ENCODE results near the gene SLC28A1. TPM values are rescaled to one million over a fixed set of nuclear protein-coding genes. Genes with fewer than 3 reads are reported as not detected.

Gene SLC28A1
- polyA plus RNA-seq, 1 of the 3 experiments (the other 2 are of a cell fraction): not detected

DNA sequence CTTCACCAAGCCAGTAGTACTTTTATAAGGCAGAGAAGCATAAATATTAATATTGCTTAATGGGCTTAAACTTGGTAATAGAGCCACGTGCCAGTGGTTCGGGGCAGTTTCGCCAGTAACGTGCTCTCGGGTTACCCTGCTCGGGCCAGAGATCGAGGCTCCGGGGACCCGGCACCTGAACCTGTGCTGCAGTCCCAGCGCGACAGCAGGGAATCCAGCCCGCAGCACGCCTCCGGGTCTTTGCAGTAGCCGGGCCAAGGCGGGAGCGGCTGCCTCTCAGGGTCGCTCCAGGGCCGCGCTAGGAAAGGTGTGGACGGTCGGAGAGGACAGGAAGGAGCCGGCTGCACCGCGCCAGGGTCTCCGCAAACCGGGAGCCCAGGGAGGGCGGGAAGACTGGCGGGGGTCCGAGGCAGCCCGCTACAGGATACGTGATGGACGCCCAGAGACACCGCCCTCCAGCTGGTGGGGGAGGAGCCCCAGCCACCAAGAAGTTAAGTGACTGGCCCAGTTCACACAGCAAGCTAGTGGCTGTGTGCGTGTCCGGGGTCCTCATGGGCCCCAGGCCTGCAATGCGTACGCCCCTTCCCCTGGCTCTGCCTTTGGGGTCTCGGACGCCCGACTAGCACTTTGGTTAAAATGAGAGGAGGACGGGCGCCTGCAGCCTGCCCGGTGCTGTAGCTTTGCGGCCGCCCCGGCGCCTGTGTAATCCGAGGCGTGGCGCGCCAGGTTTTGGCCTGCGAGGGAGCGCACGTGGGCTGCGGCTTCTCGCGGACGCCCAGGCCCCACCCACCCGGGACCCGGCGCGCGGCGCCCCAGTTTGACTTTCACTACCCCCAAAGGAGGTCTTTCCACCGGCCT is 96.0 kb downstream of the SLC28A1 start:
- DNase-seq: peak; percentile 88
- H3K9ac ChIP-seq: peak overlapping the region; percentile 80
- WGBS (ENCODE audit: low lambda C conversion rate): under 1% methylated on average over 32 of the region's 66 CpGs
- H3K9me3 ChIP-seq: no peaks in the 10 kb centered on the region
- no peaks in the 10 kb centered on the region for H3K36me3 ChIP-seq (replicated peaks in 1 of 2; ENCODE audit: control insufficient read depth in 1 of 2, insufficient read depth in 2 of 2, low read length in 1 of 2)
- ChIA-PET POLR2A (interaction anchor here (1.0 to 1.4 kb wide), 3 partner anchors 25 to 410 kb away, joined by 3 to 4 read pairs (median 3); no protein-coding TSS in a partner anchor), CTCF (interaction anchor here (0.7 to 3.5 kb wide), 12 partner anchors 11 to 393 kb away, joined by 3 to 19 read pairs (median 4); no protein-coding TSS in a partner anchor)
- no peaks in the 10 kb centered on the region for H3K9me2 ChIP-seq
- peak overlapping the region; percentile 87 to 88 for H3K4me3 ChIP-seq (ENCODE audit: low read depth in 2 of 2, low read length in 1 of 2)
- peak overlapping the region; percentile 82 for H3K4me2 ChIP-seq
- H3K79me2 ChIP-seq (ENCODE audit: insufficient read depth): peaks cover 33% of the 10 kb centered on the region
- TF ChIP-seq RAD21 (IDR thresholded peaks at IDR 0.05; ENCODE audit: low read length) (no peak), GATA2 (CRISPR knock-in tag; IDR thresholded peaks at IDR 0.05) (no peak), ELF1 (IDR thresholded peaks at IDR 0.05) (no peak), NFIC (IDR thresholded peaks at IDR 0.05; ENCODE audit: borderline replicate concordance) (0 out of 2 replicates have a peak, but pooled peaks have one; percentile 34), YY1 (IDR thresholded peaks at IDR 0.05; ENCODE audit: low read depth) (peak; percentile 71; the same call in 1 of the 2 replicates), CHD2 (IDR thresholded peaks at IDR 0.05; ENCODE audit: low read length, partially characterized antibody) (peak; percentile 37), JUND (IDR thresholded peaks at IDR 0.05) (peak; percentile 58; the same call in 1 of the 2 replicates), MXI1 (IDR thresholded peaks at IDR 0.05; ENCODE audit: low read depth, low read length) (0 out of 2 replicates have a peak, but pooled peaks have one; percentile 29), SMC3 (IDR thresholded peaks at IDR 0.05; ENCODE audit: low read depth, low read length) (no peak), FOXM1 (IDR thresholded peaks at IDR 0.05; ENCODE audit: low read depth) (no peak), TCF12 (IDR thresholded peaks at IDR 0.05) (peak; percentile 21; the same call in 1 of the 2 replicates), SIN3A (IDR thresholded peaks at IDR 0.05; ENCODE audit: borderline replicate concordance, low read depth, low read length) (0 out of 2 replicates have a peak, but pooled peaks have one; percentile 20), EP300 (IDR thresholded peaks at IDR 0.05; ENCODE audit: borderline replicate concordance in 1 of 2, low read depth in 1 of 2, low read length in 1 of 2) (peak in 1 of 2 experiments; percentile 41; a peak in 1 of 4 replicates), POLR2AphosphoS5 (IDR thresholded peaks at IDR 0.05; ENCODE audit: low read depth, low read length) (0 out of 2 replicates have a peak, but pooled peaks have one; percentile 14), RCOR1 (IDR thresholded peaks at IDR 0.05; ENCODE audit: low read length) (0 out of 2 replicates have a peak, but pooled peaks have one; percentile 64), TAF1 (IDR thresholded peaks at IDR 0.05; ENCODE audit: borderline replicate concordance, low read depth, low read length) (no peak), FOSL2 (IDR thresholded peaks at IDR 0.05; ENCODE audit: borderline replicate concordance, low read depth) (no peak), NRF1 (IDR thresholded peaks at IDR 0.05; ENCODE audit: low read depth, low read length) (no peak)
- TF ChIP-seq, protein P1, sequence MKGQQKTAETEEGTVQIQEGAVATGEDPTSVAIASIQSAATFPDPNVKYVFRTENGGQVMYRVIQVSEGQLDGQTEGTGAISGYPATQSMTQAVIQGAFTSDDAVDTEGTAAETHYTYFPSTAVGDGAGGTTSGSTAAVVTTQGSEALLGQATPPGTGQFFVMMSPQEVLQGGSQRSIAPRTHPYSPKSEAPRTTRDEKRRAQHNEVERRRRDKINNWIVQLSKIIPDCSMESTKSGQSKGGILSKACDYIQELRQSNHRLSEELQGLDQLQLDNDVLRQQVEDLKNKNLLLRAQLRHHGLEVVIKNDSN (IDR thresholded peaks at IDR 0.05; ENCODE audit: borderline replicate concordance, low read depth): peak; percentile 64; the same call in 1 of the 2 replicates
- TF ChIP-seq, protein P2, sequence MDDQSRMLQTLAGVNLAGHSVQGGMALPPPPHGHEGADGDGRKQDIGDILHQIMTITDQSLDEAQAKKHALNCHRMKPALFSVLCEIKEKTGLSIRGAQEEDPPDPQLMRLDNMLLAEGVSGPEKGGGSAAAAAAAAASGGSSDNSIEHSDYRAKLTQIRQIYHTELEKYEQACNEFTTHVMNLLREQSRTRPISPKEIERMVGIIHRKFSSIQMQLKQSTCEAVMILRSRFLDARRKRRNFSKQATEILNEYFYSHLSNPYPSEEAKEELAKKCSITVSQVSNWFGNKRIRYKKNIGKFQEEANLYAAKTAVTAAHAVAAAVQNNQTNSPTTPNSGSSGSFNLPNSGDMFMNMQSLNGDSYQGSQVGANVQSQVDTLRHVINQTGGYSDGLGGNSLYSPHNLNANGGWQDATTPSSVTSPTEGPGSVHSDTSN (IDR thresholded peaks at IDR 0.05): peak; percentile 65
- TF ChIP-seq, protein P3, sequence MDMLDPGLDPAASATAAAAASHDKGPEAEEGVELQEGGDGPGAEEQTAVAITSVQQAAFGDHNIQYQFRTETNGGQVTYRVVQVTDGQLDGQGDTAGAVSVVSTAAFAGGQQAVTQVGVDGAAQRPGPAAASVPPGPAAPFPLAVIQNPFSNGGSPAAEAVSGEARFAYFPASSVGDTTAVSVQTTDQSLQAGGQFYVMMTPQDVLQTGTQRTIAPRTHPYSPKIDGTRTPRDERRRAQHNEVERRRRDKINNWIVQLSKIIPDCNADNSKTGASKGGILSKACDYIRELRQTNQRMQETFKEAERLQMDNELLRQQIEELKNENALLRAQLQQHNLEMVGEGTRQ (IDR thresholded peaks at IDR 0.05; ENCODE audit: borderline replicate concordance, low read depth, low read length): no peak
- TF ChIP-seq, protein P4, sequence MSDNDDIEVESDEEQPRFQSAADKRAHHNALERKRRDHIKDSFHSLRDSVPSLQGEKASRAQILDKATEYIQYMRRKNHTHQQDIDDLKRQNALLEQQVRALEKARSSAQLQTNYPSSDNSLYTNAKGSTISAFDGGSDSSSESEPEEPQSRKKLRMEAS (IDR thresholded peaks at IDR 0.05; ENCODE audit: low read depth): peak; percentile 83
- no peaks in the 10 kb centered on the region for H3F3A ChIP-seq (replicated peaks; ENCODE audit: insufficient read depth)
- H3K4me1 ChIP-seq (ENCODE audit: control insufficient read depth in 1 of 2, insufficient read depth in 2 of 2, low read depth in 1 of 2, low read length in 1 of 2): peaks cover 0 to 6% of the 10 kb centered on the region in 2 experiments; a peak in 3 of 4 replicates
- peaks cover 13% of the 10 kb centered on the region; the same call in 1 of the 2 replicates for H4K20me1 ChIP-seq (ENCODE audit: insufficient read depth)
- peak overlapping the region; percentile 88 to 89 for H3K27ac ChIP-seq (ENCODE audit: low read depth in 2 of 2, low read length in 1 of 2)
- peak overlapping the region; percentile 90 for H2AFZ ChIP-seq (ENCODE audit: low read depth)
- no peaks in the 10 kb centered on the region for H3K27me3 ChIP-seq (ENCODE audit: insufficient read depth)

Measured in SK-N-SH (cell line).